Skeletal muscle satellite cell (primary cell): ENCODE results near the gene SRBD1.

Experiments used
- H3K27me3 ChIP-seq: 2 replicates; pipeline ENCODE4 v1.7.0; 2013; ENCODE audit warnings: low read length; ENCODE audit not compliant: control insufficient read depth, insufficient read depth
- H3K36me3 ChIP-seq: 2 replicates; pipeline ENCODE4 v1.7.0; 2013; ENCODE audit warnings: mild to moderate bottlenecking, control low read depth, low read length; ENCODE audit not compliant: insufficient read depth
- H3K4me1 ChIP-seq: 2 replicates; pipeline ENCODE4 v1.7.0; 2013; ENCODE audit warnings: low read length; ENCODE audit not compliant: control insufficient read depth, insufficient read depth
- H3K4me2 ChIP-seq: 2 replicates; pipeline ENCODE4 v1.7.0; 2013; ENCODE audit warnings: mild to moderate bottlenecking, low read length
- H3K4me3 ChIP-seq: 2 replicates; pipeline ENCODE4 v1.7.0; 2013; ENCODE audit warnings: low read length
- H3K9ac ChIP-seq: 2 replicates; pipeline ENCODE4 v1.7.0; 2013; ENCODE audit warnings: mild to moderate bottlenecking, low read depth, low read length, moderate library complexity
- H3K9me3 ChIP-seq: replicated peaks from 2 replicates; pipeline ENCODE4 v1.7.0; 2013; ENCODE audit warnings: mild to moderate bottlenecking, control low read depth, low read length

The SRBD1 gene

DNA sequence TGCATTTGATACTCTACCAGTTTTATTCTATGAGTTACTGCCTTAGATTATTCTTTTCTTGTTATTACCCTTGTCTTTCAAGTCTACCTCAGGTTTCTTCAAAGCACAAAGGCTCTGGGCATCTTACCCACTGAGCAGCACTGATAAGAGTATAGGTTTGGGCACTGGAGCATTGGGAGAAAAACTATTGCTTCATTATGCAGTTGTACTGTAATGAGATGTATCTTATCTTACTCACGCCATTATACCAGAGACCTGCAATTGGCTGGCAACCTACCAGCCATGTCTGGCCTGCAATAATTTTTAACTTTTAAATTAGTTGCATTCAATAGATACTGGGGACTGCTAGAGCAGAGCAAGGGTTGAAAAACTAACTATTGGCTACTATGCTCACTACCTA is 18.9 kb upstream of the SRBD1 start:
- H3K4me1 ChIP-seq, result no peaks in the 10 kb centered on the region
- peaks cover 49% of the 10 kb centered on the region for H3K27me3 ChIP-seq
- no peaks in the 10 kb centered on the region for H3K9me3 ChIP-seq
- H3K36me3 ChIP-seq, result no peaks in the 10 kb centered on the region
- H3K4me2 ChIP-seq, result no peak overlapping the region
- no peak overlapping the region for H3K9ac ChIP-seq
- H3K4me3 ChIP-seq, result no peak overlapping the region

DNA sequence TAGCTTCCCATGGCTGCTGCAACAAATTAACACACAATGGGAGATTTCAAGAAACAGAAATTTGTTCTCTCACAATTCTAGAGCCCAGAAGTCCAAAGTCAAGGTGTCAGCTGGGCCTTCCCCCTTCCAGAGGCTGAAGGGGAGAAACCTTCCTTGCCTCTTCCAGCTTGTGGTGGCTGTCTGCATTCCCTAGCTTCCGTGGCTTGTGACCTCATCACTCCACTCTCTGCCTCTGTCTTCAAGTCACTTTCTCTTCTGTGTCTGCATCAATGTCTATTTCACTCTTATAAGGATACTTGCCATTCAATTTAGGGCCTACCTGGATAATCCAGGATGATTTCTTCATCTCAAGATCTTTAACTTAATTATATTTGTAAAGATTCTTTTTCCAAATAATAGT is 16.8 kb upstream of the SRBD1 start:
- Histone ChIP-seq H3K4me2 (no peak overlapping the region), H3K9me3 (no peaks in the 10 kb centered on the region), H3K27me3 (peaks cover 42% of the 10 kb centered on the region), H3K36me3 (no peaks in the 10 kb centered on the region), H3K9ac (no peak overlapping the region), H3K4me1 (no peaks in the 10 kb centered on the region), H3K4me3 (no peak overlapping the region)

DNA sequence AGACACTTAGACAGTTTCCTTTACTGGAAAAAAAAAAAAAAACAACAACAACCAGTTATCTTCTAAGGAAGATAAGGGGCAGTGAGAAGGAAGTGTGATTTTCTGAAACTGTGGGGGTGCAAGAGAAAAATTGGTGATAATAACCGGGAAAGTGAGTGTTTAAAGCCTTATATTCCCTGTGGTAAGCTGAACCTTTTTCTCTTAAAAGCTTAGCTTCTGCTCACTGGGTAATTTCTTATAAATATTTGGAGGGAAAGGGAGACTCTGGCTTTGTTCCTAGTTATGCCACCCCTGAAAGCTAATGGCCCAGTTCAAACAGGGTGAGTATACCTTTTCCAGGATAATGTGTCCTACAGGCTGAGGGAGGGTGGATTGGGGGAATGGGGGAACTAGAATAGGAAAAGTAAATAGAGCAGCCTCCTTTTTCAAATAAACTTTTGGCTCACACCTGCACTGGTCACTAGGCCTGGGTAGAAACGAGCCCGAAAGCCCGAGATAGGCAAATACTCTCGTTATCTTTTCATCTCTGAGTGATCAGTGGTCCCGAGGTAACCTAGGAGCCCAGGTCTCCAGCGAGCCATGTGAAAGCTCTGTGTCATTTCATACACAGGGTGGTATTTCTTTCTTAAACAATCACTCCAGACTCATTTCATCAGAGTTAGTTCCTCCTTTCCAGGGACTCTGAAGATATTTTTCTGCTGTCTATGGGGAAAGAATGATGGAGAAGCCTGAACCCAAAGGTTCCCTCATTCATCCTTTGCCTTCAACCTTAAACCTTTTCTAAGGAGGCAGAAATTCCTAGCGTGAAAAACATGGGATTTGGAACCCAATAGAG is 15.5 kb upstream of the SRBD1 start:
- Histone ChIP-seq H3K4me2 (no peak overlapping the region), H3K4me3 (no peak overlapping the region), H3K27me3 (peaks cover 33% of the 10 kb centered on the region), H3K4me1 (no peaks in the 10 kb centered on the region), H3K36me3 (no peaks in the 10 kb centered on the region), H3K9me3 (no peaks in the 10 kb centered on the region), H3K9ac (no peak overlapping the region)

DNA sequence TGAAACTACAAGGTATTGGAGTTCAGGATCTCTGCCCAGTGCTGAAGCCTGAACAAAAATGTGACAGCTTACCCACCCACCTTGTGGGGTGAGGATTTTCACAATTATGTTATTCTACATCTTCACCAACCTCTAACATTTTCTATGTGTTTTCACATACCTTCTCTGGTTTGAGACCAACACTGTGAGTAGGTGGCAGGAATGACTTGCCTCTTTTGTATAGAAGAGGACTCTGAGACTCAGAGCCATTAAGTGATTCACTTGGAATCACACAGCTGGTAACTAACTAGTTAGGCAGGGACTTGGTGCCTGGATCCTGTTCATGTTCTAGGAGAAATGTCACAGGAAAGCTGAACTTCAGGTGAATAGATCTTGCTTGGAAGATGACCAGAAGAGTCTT is 14.8 kb upstream of the SRBD1 start:
- Histone ChIP-seq H3K4me3 (no peak overlapping the region), H3K4me2 (no peak overlapping the region), H3K27me3 (peaks cover 26% of the 10 kb centered on the region), H3K36me3 (no peaks in the 10 kb centered on the region), H3K9me3 (no peaks in the 10 kb centered on the region), H3K9ac (no peak overlapping the region), H3K4me1 (no peaks in the 10 kb centered on the region)

GRCh38 chr2:45623098-45623497 is 12.0 kb upstream of the SRBD1 start:
- Histone ChIP-seq H3K9me3 (no peaks in the 10 kb centered on the region), H3K4me3 (no peak overlapping the region), H3K27me3 (peaks cover 8% of the 10 kb centered on the region), H3K4me2 (no peak overlapping the region), H3K9ac (no peak overlapping the region), H3K4me1 (no peaks in the 10 kb centered on the region), H3K36me3 (no peaks in the 10 kb centered on the region)

DNA sequence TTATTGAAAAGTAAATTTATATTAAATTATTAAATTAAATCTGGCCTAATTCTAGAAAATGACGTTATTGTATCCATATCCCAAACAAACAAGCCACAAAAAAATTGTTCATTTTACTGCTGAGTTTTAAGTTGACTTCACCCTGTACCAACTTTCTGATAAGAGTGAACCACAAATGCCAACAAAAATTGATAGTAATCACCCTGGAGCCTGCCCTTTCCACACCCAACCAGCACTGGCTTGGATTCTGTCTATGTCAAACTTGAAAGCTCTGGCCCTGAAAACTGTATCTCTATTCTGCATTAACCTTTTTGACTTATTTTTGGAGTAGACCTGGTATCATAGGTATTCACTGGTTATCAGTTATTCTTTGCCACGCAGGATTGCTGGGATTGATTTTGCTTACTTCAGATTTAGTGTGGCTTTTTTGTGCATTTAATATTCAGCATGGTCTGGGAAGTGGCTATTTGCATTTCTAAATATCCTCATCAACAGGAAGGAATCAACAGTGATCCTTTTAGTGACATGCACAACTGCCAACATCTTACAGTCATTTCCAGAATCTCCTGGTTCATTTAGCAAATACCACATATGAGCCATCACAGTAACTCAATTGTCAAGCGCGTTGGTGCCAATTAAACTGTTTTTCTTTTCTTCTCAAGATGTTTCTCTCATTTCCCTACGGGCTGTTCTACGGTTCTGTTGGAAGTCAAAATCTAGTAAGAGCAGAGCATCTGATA is 11.4 kb upstream of the SRBD1 start:
- Histone ChIP-seq H3K4me3 (no peak overlapping the region), H3K9me3 (no peaks in the 10 kb centered on the region), H3K36me3 (no peaks in the 10 kb centered on the region), H3K9ac (no peak overlapping the region), H3K4me2 (no peak overlapping the region), H3K27me3 (peaks cover 8% of the 10 kb centered on the region), H3K4me1 (peaks cover 5% of the 10 kb centered on the region)

DNA sequence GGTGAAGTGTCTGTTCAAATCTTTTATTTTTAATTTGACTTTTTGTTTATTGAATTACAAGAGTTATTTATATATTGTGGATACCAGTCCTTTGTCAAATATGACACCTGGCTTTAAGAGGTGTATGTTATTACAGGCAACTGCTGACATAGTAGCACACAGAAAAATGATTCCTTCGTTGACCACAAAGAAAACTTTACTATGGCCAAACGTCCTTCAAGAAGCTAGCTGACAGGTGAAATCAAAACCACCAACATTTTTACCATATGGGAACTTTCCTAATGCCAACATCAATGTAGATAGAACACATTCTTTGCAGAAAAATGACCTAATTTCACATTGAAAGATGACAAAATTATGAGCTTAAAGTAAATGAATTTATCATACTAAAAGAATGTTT is 6.4 kb upstream of the SRBD1 start:
- H3K4me1 ChIP-seq, result peaks cover 16% of the 10 kb centered on the region

GRCh38 chr2:45616658-45617411 is 5.8 kb upstream of the SRBD1 start:
- no peaks in the 10 kb centered on the region for H3K27me3 ChIP-seq
- H3K4me1 ChIP-seq, result peaks cover 23% of the 10 kb centered on the region
- peak overlapping the region; percentile 33 for H3K4me2 ChIP-seq
- H3K36me3 ChIP-seq, result no peaks in the 10 kb centered on the region
- no peak overlapping the region for H3K4me3 ChIP-seq
- H3K9ac ChIP-seq, result no peak overlapping the region
- no peaks in the 10 kb centered on the region for H3K9me3 ChIP-seq

More for the DNA sequence above, 6.4 kb upstream of the SRBD1 start:
- no peaks in the 10 kb centered on the region for H3K9me3 ChIP-seq
- H3K36me3 ChIP-seq, result no peaks in the 10 kb centered on the region
- H3K27me3 ChIP-seq, result no peaks in the 10 kb centered on the region
- H3K9ac ChIP-seq, result no peak overlapping the region
- no peak overlapping the region for H3K4me3 ChIP-seq
- no peak overlapping the region for H3K4me2 ChIP-seq

GRCh38 chr2:45614871-45615415 is 3.9 kb upstream of the SRBD1 start:
- Histone ChIP-seq H3K4me3 (no peak overlapping the region), H3K4me2 (no peak overlapping the region), H3K9me3 (no peaks in the 10 kb centered on the region), H3K4me1 (peaks cover 30% of the 10 kb centered on the region), H3K36me3 (no peaks in the 10 kb centered on the region), H3K27me3 (no peaks in the 10 kb centered on the region), H3K9ac (no peak overlapping the region)

- no peaks in the 10 kb centered on the region for H3K27me3 ChIP-seq
- peaks cover 36% of the 10 kb centered on the region for H3K4me1 ChIP-seq
- no peak overlapping the region for H3K4me2 ChIP-seq
- no peaks in the 10 kb centered on the region for H3K36me3 ChIP-seq
- H3K4me3 ChIP-seq, result no peak overlapping the region
- no peak overlapping the region for H3K9ac ChIP-seq
- H3K9me3 ChIP-seq, result no peaks in the 10 kb centered on the region
These were observed 3.3 kb upstream of the SRBD1 start for GRCh38 chr2:45614330-45614729.

DNA sequence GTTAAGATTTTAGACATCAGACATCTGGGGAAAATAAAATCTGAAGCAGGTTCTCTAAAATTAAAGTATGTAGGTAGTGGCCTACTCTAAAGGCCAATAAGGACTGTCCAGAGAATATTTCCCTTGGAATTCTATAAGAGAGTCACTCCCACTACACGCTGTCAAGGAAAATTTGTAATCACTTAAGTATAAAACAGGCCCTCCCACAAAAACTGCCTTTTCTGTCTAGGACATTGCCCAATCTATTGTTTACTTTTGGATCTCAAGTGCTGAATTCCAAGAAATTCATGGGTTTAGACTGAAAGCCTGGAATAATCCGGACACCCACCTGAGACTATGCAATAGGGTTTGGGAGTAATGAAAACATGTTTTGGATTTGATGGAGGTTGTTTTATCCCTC is 1.7 kb upstream of the SRBD1 start:
- no peak overlapping the region for H3K4me2 ChIP-seq
- H3K9ac ChIP-seq, result no peak overlapping the region
- H3K4me3 ChIP-seq, result no peak overlapping the region
- peaks cover 34% of the 10 kb centered on the region for H3K4me1 ChIP-seq
- H3K9me3 ChIP-seq, result no peaks in the 10 kb centered on the region
- H3K36me3 ChIP-seq, result no peaks in the 10 kb centered on the region
- H3K27me3 ChIP-seq, result no peaks in the 10 kb centered on the region
